NB4 (cell line): ENCODE data around the gene MCCC1.

Experiments used
- DNase-seq: peaks from one replicate; pipeline ENCODE4 v3.0.0; 2010; ENCODE audit warnings: low read depth
- H3K4me3 ChIP-seq: one replicate; pipeline ENCODE4 v1.5.1; 2011; ENCODE audit warnings: mild to moderate bottlenecking, low read depth, low read length, moderate library complexity
- MAX ChIP-seq: IDR thresholded peaks from 2 replicates; pipeline ENCODE4 v1.6.1; 2011; ENCODE audit warnings: low read depth, low read length
- MYC ChIP-seq: IDR thresholded peaks from 2 replicates; pipeline ENCODE4 v1.6.1; 2011; ENCODE audit warnings: low read depth, low read length
- POLR2A ChIP-seq: IDR thresholded peaks from 2 replicates; pipeline ENCODE4 v1.6.1; 2011; ENCODE audit warnings: mild to moderate bottlenecking; ENCODE audit not compliant: insufficient read length; ENCODE audit errors: extremely low read depth
- TF ChIP-seq, protein P1 (sequence below): IDR thresholded peaks from one replicate; pipeline ENCODE4 v1.5.1; 2012; ENCODE audit warnings: low read depth, low read length

MCCC1 gene

GRCh38 chr3:183085634-183086390 lies 13.5 kb downstream of the MCCC1 start:
- peak; percentile 57 for DNase-seq
- TF ChIP-seq POLR2A, result no peak
- no peak for TF ChIP-seq MYC
- TF ChIP-seq, protein P1, sequence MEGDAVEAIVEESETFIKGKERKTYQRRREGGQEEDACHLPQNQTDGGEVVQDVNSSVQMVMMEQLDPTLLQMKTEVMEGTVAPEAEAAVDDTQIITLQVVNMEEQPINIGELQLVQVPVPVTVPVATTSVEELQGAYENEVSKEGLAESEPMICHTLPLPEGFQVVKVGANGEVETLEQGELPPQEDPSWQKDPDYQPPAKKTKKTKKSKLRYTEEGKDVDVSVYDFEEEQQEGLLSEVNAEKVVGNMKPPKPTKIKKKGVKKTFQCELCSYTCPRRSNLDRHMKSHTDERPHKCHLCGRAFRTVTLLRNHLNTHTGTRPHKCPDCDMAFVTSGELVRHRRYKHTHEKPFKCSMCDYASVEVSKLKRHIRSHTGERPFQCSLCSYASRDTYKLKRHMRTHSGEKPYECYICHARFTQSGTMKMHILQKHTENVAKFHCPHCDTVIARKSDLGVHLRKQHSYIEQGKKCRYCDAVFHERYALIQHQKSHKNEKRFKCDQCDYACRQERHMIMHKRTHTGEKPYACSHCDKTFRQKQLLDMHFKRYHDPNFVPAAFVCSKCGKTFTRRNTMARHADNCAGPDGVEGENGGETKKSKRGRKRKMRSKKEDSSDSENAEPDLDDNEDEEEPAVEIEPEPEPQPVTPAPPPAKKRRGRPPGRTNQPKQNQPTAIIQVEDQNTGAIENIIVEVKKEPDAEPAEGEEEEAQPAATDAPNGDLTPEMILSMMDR, result peak; percentile 59
- no peak overlapping the region for H3K4me3 ChIP-seq

- no peak for TF ChIP-seq MYC
- TF ChIP-seq POLR2A, result no peak
- no peak for TF ChIP-seq MAX
- TF ChIP-seq, protein P1, result no peak
- H3K4me3 ChIP-seq, result no peak overlapping the region
- DNase-seq, result no peak
Measured at GRCh38 chr3:183082355-183082915, 16.9 kb downstream of the MCCC1 start.

DNA sequence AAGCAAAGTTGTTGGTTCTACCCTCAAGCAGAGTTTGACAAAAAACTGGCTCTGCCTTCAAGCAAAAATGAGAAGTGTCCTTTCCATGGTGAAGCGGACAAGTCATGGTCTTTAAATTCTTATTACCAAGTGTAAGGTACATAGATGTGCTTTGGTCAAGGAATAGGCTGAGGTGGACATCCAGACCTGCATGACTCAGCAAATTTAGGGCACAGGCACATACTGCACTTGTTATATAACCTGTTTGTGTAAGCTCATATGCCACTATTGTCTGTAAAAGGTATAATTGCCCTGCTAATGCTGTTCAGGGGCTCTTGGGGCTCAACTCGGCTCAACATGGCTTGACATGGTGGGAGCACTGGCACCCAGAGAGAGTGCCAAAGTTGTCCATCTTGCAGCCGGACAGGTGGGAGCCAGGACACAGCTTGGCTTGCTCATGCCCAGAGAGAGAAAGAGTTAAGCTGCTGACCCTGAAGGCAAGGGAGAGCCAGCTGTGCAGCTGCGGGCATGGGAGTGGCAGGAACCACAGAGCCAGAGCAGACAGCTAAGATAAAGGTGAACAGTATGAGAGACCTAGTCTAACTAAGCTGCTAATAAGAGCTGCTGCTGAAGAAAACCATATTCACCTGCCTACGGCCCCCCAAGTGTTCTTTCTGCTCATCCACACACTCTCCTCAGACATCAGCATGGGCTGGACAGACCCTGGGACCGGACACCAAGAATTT lies 17.7 kb downstream of the MCCC1 start:
- no peak overlapping the region for H3K4me3 ChIP-seq
- DNase-seq, result no peak
- TF ChIP-seq MYC (no peak), MAX (no peak), POLR2A (no peak)
- TF ChIP-seq, protein P1, result no peak

- H3K4me3 ChIP-seq, result no peak overlapping the region
- no peak for DNase-seq
- TF ChIP-seq POLR2A, result no peak
- TF ChIP-seq, protein P1, result no peak
- TF ChIP-seq MYC, result no peak
- TF ChIP-seq MAX, result no peak
Measured at GRCh38 chr3:183080628-183081027, 18.7 kb downstream of the MCCC1 start.

GRCh38 chr3:183074881-183075280 lies 24.4 kb downstream of the MCCC1 start:
- TF ChIP-seq POLR2A (no peak), MAX (no peak)
- TF ChIP-seq, protein P1, result no peak
- DNase-seq, result no peak
- H3K4me3 ChIP-seq, result no peak overlapping the region
